Suppressor macrophage treated with lipopolysaccharide for 1 hour (primary cell): ENCODE results near the gene MICU2.

Experiments
- DNase-seq, 3 donors: peaks; one replicate each; pipeline ENCODE4 v3.0.0-alpha.2; 2020 to 2022

Gene MICU2, protein sequence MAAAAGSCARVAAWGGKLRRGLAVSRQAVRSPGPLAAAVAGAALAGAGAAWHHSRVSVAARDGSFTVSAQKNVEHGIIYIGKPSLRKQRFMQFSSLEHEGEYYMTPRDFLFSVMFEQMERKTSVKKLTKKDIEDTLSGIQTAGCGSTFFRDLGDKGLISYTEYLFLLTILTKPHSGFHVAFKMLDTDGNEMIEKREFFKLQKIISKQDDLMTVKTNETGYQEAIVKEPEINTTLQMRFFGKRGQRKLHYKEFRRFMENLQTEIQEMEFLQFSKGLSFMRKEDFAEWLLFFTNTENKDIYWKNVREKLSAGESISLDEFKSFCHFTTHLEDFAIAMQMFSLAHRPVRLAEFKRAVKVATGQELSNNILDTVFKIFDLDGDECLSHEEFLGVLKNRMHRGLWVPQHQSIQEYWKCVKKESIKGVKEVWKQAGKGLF

GRCh38 chr13:21603531-21604448 lies at the start of gene MICU2:
MICU2 (minus strand) TSS chr13:21604170; CDS start chr13:21604148, 22 bp downstream.
- DNase-seq, result peak; percentile 97 to 98 (median 97)

DNA sequence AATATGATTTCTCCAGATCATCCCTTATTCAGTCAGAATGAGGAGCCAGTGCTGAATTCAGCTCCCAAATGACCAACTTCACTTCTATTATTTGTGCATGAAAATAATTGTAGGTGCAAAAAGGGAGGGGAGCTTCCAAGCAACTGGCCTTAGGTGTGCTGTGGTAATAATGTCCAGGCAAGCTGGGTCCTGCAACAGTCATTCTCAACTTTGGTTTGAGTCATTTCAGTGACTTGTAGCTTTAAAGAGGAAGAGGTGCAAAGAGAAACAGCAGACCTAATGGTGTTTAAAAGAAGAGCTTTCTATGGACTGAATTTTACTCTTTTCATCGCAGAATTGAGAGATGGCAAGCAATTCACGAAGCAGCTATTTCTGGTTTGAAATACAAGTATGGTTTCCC lies 37.7 kb upstream of the MICU2 start:
- no peak for DNase-seq

- no peak for DNase-seq
Measured at GRCh38 chr13:21639561-21639960, 35.6 kb upstream of the MICU2 start.

- peak; percentile 44 to 65 (median 51) for DNase-seq
Measured at GRCh38 chr13:21638319-21639282, 34.6 kb upstream of the MICU2 start.

GRCh38 chr13:21637296-21637695 lies 33.3 kb upstream of the MICU2 start:
- DNase-seq, result peak; percentile 29 to 48 (median 33)

- no peak for DNase-seq
Measured at GRCh38 chr13:21636656-21637055, 32.7 kb upstream of the MICU2 start.

GRCh38 chr13:21632196-21632595 lies 28.2 kb upstream of the MICU2 start:
- DNase-seq, result no peak

- DNase-seq, result peak; percentile 17 to 39 (median 23)
Measured at GRCh38 chr13:21625366-21625765, 21.4 kb upstream of the MICU2 start.

DNA sequence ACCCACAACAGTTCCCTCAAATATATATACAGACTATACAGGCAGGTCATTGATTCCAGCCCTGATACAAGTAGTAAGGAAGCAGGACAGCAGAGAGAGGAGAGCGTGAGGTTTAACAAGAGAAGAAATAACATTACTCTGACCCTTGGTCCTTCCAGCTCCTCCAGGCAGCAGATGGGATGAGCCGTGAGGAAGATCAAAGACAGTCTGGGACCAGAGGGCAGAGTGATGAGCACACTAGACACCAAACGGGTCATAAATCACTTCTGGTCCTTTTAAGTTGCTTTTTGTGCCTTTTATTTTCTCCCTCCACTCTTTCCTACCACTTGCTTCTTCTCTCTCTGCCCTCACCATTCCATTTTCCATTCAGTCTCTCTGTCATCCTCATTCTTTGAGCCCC lies 16.9 kb upstream of the MICU2 start:
- DNase-seq, result no peak

DNA sequence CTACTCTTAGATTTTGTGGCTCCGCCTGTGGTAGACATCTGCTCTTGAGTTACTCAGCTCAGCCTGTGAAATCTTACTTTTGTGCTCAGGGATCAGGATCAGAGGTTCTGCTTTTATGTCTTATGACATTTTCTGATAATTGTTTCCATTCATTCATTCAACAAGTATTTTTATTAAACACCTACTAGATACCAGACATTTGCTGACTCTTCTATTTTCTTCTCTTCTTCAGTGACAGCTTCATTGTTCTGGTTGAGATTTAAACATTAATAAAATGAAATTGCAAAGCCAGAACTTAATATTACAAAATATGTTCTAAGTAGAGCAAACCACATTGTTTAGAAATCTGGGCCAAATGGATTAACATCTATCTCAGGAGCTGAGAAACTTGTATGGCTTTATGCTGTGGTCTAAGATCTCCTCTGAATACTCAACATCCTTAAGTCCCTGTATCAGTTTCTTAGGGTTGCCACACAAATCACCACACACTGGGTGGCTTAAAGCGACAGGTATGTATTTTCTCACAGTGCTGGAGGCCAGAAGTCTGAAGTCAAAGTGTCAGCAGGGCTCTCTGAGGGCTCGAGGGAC lies 15.8 kb upstream of the MICU2 start:
- no peak for DNase-seq

- DNase-seq, result no peak
Measured at GRCh38 chr13:21616880-21617279, 12.9 kb upstream of the MICU2 start.

- no peak for DNase-seq
Measured at GRCh38 chr13:21616205-21616866, 12.4 kb upstream of the MICU2 start.

- DNase-seq, result no peak
Measured at GRCh38 chr13:21615427-21615826, 11.5 kb upstream of the MICU2 start.

GRCh38 chr13:21613791-21614190 lies 9.8 kb upstream of the MICU2 start:
- no peak for DNase-seq

DNA sequence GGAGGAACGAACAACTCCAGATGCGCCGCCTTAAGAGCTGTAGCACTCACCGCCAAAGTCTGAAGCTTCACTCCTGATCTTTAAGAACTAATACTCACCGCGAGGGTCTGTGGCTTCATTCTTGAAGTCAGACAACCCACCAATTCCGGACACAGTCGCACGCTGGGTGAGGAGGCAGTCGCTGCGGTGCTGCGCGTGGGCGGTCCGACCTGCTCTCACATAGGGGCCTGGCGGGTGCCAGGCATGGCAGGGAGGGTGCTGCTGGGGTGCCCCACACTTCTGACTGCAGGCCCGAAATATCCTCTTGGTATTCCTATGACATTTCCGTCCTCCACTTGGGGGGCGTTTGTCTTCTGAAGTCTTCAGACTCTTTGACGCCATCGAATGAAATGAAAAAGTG lies 7.4 kb upstream of the MICU2 start:
- DNase-seq, result no peak

DNA sequence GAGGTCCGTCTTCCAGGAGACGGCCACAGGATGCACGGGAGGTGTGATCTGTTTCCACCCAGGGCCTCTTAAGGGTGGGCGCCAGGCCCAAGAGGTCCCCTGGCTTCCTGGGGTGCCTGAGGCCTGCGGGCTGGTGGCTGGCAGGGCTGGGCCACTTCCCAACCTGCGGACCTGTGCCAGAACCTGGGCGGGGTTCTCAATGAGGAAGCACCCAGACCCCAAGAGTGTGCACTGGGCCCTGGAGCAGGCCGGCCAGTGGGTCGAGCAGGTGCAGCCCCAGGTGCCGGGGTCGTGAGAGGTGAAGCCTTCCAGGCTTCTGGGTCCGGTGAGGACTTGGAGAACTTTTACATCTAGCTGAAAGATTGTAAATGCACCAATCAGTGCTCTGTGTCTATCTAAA lies 6.7 kb upstream of the MICU2 start:
- no peak for DNase-seq

GRCh38 chr13:21608961-21609360 lies 5.0 kb upstream of the MICU2 start:
- peak in 1 of 3 donors; percentile 6 for DNase-seq

GRCh38 chr13:21606796-21607195 lies 2.8 kb upstream of the MICU2 start:
- DNase-seq, result no peak

DNA sequence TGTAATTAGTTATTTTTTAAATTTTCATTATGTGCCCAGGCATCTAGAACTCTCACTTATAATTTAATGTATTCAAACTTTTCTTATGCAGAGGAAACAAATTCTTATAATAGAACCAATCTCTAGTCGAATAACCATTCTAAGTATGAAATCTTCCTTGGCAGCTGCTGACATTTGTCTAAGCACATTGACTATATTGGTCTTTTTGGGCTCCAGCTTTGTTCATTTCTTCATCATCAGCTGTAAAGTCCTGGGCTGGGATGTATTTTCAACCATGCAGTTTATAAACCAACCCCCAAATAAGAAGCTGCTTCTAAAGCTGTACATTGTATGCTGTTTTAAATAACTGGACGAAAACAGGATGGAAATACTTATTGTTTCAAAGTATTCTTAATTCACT lies 2.3 kb upstream of the MICU2 start:
- DNase-seq, result no peak

- no peak for DNase-seq
Measured at GRCh38 chr13:21596722-21597121, 7.2 kb downstream of the MICU2 start.

- DNase-seq, result no peak
Measured at GRCh38 chr13:21595546-21595822, 8.5 kb downstream of the MICU2 start.
